Activated naive CD4-positive, alpha-beta T cell treated with anti-CD3 and anti-CD28 coated beads, Interleukin-2, amount 50 U/mL, for 24 hours (primary cell): ENCODE data around the gene STX11.
A peak's percentile ranks its signal among the peaks of the same experiment; 100 is the strongest.

ENCODE experiments used
- H3K27ac Mint-ChIP-seq: one replicate; pipeline ENCODE4 v1.8.0; 2021; ENCODE audit warnings: mild to moderate bottlenecking, mixed read lengths
- H3K27me3 Mint-ChIP-seq: one replicate; pipeline ENCODE4 v1.8.0; 2021; ENCODE audit warnings: mixed read lengths
- H3K36me3 Mint-ChIP-seq: one replicate; pipeline ENCODE4 v1.8.0; 2021; ENCODE audit warnings: mixed read lengths
- H3K4me1 Mint-ChIP-seq: one replicate; pipeline ENCODE4 v1.8.0; 2021; ENCODE audit warnings: mixed read lengths
- H3K4me3 Mint-ChIP-seq: one replicate; pipeline ENCODE4 v1.8.0; 2021; ENCODE audit warnings: mild to moderate bottlenecking, mixed read lengths
- H3K9me3 Mint-ChIP-seq: one replicate; pipeline ENCODE4 v1.8.0; 2021; ENCODE audit warnings: mixed read lengths

Gene STX11

DNA sequence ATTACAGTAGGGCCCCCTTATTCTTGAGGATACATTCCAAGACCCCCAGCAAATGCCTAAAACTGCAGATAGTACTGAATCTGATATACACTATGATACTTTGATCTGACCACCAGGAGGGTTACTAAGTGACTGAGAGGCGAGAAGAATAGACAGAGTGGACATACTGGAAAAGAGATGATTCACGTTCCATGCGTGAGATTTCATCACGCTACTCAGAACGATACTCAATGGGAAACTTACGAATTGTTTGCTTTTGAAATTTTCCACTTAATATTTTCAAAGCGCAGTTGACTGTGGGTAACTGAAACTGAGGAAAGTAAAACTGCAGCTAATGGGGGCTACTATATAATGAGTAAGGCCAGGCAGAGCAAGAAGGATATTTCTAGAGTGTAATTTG lies 60.8 kb downstream of the STX11 start:
- peaks cover 21% of the 10 kb centered on the region for H3K27me3 Mint-ChIP-seq
- peaks cover 6% of the 10 kb centered on the region for H3K9me3 Mint-ChIP-seq
- peaks cover 15% of the 10 kb centered on the region for H3K4me1 Mint-ChIP-seq
- H3K27ac Mint-ChIP-seq: no peak overlapping the region
- no peak overlapping the region for H3K4me3 Mint-ChIP-seq
- peaks cover 2% of the 10 kb centered on the region for H3K36me3 Mint-ChIP-seq

DNA sequence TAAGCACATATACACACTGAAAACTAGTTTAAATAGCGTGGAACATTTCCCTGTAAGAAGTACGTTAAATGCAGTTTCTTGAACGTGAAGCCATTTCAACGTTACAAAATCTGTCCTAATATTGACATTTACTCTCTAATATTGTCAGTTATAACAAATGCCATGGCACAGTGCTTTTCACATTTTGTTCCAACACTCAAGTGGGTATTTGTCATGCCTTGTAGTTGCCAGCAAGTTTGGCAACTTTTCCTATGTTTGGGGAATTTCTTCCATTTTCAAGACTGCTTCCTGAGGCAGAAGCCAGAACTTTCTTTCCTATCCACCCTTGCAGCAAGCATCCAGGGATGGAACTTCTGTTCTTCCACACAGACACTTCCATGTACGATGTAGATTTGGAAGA lies 63.0 kb downstream of the STX11 start:
- Mint-ChIP-seq H3K27ac (no peak overlapping the region), H3K36me3 (no peaks in the 10 kb centered on the region), H3K4me1 (peaks cover 36% of the 10 kb centered on the region), H3K27me3 (peaks cover 10% of the 10 kb centered on the region), H3K4me3 (no peak overlapping the region), H3K9me3 (no peaks in the 10 kb centered on the region)

DNA sequence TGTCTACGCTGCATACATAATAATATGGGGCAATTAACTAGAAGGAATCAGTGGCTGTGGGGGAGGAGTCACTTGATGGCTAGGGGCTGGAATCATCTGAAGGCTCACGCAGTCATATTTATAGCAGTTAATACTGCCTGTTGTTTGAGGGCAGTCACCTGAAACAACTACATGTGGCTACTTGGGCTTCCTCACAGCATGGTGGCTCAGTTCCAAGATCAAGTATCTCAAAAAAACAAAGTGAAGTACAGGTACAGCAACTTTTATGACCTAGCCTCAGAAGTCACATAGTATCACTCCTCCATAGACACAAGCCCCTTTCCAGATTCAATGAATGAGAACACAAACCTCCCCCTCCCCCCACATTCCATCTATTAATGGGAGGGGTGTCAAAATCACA lies 63.7 kb downstream of the STX11 start:
- Mint-ChIP-seq H3K4me3 (no peak overlapping the region), H3K4me1 (peaks cover 43% of the 10 kb centered on the region), H3K36me3 (no peaks in the 10 kb centered on the region), H3K9me3 (no peaks in the 10 kb centered on the region), H3K27ac (no peak overlapping the region), H3K27me3 (peaks cover 10% of the 10 kb centered on the region)

DNA sequence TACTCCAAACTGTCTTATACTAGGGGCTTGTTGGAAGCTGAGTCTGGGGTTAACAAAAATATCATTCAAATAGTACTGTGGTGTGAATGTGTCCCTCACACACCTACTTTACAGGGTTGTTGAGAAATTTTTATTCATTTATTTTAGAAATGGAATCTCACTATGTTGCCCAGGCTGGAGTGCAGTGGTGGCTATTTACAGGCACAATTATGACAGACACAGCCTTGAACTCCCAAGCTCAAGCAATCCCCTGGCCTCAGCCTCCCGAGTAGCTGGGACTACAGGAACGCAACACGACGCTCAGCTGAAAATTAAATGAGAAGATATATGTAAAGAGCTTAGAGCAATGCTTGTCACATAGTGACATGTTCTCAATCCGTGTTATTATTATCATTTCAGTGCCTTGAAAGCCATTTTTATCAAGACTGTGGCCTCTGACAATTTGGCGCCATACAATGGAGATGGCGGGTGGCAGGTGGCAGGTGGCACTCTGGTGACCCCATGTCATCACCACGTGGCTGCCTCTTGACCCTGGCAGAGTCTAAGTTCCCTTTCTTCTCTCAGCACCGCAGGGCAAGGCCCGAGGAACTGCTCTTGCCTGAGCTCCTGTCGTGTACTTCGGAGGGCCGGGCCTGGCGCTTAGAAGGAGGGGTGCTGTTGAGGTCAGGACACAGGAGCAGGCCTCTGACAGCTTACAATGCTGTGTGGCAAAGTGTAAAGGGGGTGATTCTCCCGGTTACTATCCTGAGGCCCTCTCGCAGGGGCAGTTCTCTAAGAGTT lies 64.5 kb downstream of the STX11 start:
- H3K4me1 Mint-ChIP-seq: peaks cover 46% of the 10 kb centered on the region
- H3K9me3 Mint-ChIP-seq: no peaks in the 10 kb centered on the region
- H3K27ac Mint-ChIP-seq: peak overlapping the region; percentile 100
- H3K4me3 Mint-ChIP-seq: peak overlapping the region; percentile 95
- peaks cover 7% of the 10 kb centered on the region for H3K27me3 Mint-ChIP-seq
- H3K36me3 Mint-ChIP-seq: no peaks in the 10 kb centered on the region

DNA sequence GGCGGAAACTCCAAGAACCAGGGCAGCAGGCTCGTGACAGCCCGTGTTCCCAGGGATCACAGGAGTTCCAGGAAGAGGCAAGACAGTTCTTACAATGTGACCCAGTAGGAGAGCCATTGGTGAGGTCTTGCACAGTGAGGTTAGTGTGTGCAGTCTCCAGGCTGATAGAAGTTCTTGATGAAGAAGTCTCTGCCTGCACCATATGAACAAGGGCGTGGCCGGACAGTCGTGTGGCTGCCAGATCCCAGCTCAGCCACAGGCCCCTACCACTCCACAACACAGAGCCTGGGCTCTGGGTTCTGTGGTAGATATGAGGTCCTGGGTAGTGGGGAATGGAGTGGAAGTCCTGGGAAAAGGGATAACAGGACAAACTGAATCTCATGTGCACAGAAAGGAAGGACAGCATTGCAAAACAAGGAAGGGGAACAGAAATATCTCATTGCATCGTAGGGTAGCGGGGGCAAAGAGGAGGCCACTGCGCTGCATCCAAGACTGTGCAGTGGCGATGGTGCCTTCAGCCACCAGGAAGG lies 65.2 kb downstream of the STX11 start:
- peak overlapping the region; percentile 95 for H3K4me3 Mint-ChIP-seq
- no peaks in the 10 kb centered on the region for H3K9me3 Mint-ChIP-seq

DNA sequence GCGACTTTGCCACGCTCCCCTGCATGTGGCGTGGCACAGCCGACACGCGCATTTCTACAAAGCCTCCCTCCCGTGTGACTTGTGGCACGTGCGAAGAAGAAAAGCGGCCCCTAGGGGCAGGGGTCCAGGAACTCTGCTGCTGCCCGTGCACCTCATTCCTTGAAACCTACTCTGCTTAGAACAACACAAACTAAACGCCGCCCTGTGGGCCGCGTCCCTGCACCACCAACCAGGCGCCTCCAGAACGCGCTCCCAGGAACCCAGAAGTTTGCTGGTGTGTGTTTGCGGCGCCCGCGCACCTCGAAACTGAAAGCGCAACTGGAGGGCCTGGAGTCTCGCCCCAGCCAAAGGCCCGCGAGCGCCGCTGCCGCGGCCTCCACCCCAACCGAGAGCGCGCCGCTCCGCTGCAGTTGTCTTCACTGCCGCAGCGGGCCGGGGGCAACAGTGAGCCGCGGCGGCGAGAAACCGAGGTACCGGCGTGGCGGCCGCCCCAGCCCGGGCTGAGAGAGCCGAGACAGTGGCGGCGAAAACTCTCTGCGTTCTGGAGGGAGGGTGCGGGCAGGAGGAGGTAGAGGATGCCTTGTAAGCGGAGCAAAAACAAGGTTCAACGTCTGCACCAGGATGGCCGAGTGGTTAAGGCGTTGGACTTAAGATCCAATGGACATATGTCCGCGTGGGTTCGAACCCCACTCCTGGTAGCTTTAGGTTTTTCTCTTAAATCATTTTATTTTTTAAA lies 65.8 kb downstream of the STX11 start:
- H3K4me1 Mint-ChIP-seq: peaks cover 46% of the 10 kb centered on the region
- H3K27ac Mint-ChIP-seq: peak overlapping the region; percentile 100
- H3K36me3 Mint-ChIP-seq: no peaks in the 10 kb centered on the region
- H3K9me3 Mint-ChIP-seq: no peaks in the 10 kb centered on the region
- H3K4me3 Mint-ChIP-seq: peak overlapping the region; percentile 95
- peaks cover 1% of the 10 kb centered on the region for H3K27me3 Mint-ChIP-seq

More for the DNA sequence above, 65.2 kb downstream of the STX11 start:
- Mint-ChIP-seq H3K36me3 (no peaks in the 10 kb centered on the region), H3K4me1 (peaks cover 46% of the 10 kb centered on the region), H3K27me3 (peaks cover 3% of the 10 kb centered on the region), H3K27ac (peak overlapping the region; percentile 100)

DNA sequence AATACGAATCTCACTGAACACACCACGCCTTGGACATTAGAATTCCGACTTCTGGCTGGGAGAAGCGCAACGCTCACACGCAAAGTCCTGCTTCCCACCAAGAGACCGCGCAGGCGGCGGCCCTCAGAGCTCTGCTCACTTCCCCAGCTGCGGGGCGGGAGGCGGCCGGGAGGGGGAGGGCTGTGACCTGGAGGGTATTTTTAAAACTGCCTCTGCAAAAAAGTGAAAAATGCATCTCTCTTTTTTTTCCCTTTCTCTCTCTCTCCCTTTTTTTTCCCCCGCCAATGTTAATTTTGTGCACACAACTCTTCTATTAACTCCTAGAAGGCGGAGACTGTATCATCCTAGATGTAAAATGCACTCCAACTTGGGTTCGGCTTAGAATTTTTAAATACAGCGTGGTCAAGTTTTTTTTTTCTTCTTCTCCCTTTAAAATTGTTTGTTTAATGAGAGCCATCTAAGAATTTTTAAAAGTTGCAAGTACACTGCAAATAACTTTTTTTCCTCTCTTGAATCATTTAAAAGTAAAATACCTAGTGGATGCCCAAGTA lies 66.4 kb downstream of the STX11 start:
- H3K4me1 Mint-ChIP-seq: peaks cover 46% of the 10 kb centered on the region
- H3K27me3 Mint-ChIP-seq: peaks cover 1% of the 10 kb centered on the region
- peak overlapping the region; percentile 100 for H3K27ac Mint-ChIP-seq
- H3K4me3 Mint-ChIP-seq: peak overlapping the region; percentile 95
- no peaks in the 10 kb centered on the region for H3K36me3 Mint-ChIP-seq
- no peaks in the 10 kb centered on the region for H3K9me3 Mint-ChIP-seq

DNA sequence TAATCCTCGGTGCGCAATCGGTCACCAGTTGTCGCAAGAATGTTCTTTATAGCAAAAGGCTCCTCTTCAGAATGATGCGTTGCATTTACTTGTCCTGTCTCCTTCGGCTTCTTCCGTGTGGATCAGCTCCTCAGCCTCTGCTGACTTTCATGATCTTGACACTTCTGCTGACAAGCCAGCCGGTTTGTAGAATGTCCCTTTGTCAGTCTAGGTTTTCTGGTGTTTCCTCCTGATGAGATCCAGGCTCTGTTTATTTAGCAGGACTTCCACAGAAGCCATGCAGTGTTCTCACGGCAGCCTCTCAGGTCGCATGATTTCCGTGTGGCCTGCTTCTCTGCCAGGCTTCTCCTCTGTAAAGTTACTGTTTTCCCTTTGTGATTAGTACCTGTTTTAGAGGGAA lies 66.9 kb downstream of the STX11 start:
- Mint-ChIP-seq H3K27ac (peak overlapping the region; percentile 100), H3K27me3 (peaks cover 1% of the 10 kb centered on the region), H3K4me3 (peak overlapping the region; percentile 95), H3K4me1 (peaks cover 46% of the 10 kb centered on the region), H3K36me3 (no peaks in the 10 kb centered on the region), H3K9me3 (no peaks in the 10 kb centered on the region)

DNA sequence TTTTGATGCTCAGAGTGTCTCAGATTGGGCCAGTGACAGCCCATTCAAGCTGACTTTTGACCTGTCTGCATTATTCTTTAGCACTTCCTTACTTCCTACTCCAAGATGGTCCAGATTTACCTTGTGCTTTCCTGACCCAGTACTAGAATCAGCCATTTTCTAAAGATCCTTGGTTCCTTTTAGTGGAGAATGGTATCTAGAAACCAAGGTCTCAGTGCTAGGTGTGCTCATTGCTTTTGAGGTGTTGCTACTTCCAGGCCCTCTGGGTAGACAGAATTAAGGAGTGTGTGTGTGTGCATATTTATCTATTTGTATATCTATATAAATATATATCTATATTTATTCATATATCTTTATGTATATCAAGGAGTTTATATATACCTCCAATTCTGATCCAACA lies 67.5 kb downstream of the STX11 start:
- H3K4me1 Mint-ChIP-seq: peaks cover 46% of the 10 kb centered on the region
- peak overlapping the region; percentile 12 for H3K4me3 Mint-ChIP-seq
- no peaks in the 10 kb centered on the region for H3K9me3 Mint-ChIP-seq
- H3K27ac Mint-ChIP-seq: peak overlapping the region; percentile 53
- peaks cover 1% of the 10 kb centered on the region for H3K27me3 Mint-ChIP-seq
- no peaks in the 10 kb centered on the region for H3K36me3 Mint-ChIP-seq

DNA sequence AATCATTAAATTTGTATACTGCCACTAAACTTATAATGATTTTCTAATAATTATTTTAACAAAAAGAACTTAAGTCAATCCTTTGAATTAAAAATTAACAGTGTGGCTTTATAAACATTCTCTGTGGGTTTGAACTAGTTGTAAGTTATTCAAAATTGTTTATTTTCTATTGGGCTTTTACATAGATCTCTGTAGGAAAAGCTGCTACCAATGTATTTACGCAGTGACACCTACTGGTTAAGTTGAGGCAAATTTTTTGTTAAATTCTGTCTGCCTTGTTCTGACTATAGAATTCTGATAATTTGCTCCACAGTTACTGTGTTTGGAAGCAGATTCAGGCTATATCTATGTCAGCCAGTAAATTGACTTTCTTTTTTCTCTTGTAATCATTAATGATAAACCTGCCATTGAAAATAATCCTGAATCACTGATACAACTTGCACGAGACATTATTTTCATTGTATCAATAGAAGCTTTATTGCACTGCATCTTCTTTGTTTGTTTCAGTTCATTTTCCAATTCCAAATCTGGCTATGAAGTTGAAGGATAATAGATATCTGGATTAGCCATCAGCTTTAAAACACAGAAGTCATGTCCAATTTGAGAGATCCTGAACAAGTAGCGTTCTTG lies 68.9 kb downstream of the STX11 start:
- no peaks in the 10 kb centered on the region for H3K9me3 Mint-ChIP-seq
- no peaks in the 10 kb centered on the region for H3K36me3 Mint-ChIP-seq
- peak overlapping the region; percentile 38 for H3K27ac Mint-ChIP-seq
- peaks cover 46% of the 10 kb centered on the region for H3K4me1 Mint-ChIP-seq
- H3K4me3 Mint-ChIP-seq: no peak overlapping the region
- H3K27me3 Mint-ChIP-seq: peaks cover 1% of the 10 kb centered on the region

DNA sequence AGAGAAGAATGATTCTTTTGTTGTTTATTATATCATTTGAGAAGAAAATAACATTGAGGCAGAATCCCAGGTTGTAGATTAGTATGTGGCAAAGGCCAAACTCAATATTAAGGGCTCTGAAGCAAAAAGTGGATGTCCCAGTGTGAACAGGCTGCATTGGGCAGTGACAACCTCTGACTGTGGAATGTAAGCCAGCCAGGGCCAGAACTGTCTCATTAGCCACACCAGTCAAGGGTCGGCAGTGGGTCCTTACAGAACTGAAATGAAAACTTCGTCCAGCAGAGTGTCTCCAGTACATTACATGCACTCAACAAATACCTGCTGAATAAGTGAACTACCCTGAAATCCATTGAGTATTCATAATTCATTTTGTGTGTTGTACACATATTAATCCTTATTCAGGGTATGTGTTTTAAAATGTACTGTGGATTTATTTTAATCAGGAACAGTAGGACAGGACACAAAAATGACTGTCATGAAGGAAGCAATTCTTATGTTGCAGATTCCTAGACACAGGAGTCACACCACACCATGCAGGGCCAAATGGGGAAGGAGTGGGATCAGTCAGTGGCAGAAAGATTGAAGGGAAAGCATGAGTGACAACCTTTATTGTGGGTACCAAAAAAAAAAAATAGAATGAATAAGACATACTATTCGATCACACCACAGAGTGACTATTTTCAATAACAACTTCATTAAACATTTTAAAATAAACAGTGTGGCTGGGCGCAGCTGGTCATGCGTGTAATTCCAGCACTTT lies 69.9 kb downstream of the STX11 start:
- H3K27ac Mint-ChIP-seq: no peak overlapping the region
- no peak overlapping the region for H3K4me3 Mint-ChIP-seq
- H3K9me3 Mint-ChIP-seq: no peaks in the 10 kb centered on the region
- no peaks in the 10 kb centered on the region for H3K36me3 Mint-ChIP-seq
- peaks cover 45% of the 10 kb centered on the region for H3K4me1 Mint-ChIP-seq
- H3K27me3 Mint-ChIP-seq: peaks cover 1% of the 10 kb centered on the region

DNA sequence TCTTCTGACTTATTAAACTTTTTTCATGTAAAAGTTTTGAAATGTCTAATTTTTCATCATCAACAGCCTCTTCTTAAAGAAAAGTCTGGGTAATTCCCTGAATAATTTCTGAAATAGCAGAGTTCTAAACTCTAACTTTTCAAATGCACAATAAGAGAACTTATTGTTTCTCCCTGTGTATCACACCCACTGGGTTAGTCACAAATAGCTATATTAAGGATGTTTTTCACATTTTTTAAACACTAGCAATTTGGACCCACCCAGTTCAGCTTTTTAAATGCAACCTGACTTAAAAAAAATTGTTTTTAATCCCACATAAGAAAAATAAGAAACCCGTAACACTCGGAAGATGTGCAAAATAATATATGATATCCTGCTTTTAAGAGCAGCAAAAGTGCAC lies 73.4 kb downstream of the STX11 start:
- Mint-ChIP-seq H3K27me3 (no peaks in the 10 kb centered on the region), H3K9me3 (no peaks in the 10 kb centered on the region), H3K27ac (no peak overlapping the region), H3K4me3 (no peak overlapping the region), H3K36me3 (no peaks in the 10 kb centered on the region), H3K4me1 (peaks cover 17% of the 10 kb centered on the region)

DNA sequence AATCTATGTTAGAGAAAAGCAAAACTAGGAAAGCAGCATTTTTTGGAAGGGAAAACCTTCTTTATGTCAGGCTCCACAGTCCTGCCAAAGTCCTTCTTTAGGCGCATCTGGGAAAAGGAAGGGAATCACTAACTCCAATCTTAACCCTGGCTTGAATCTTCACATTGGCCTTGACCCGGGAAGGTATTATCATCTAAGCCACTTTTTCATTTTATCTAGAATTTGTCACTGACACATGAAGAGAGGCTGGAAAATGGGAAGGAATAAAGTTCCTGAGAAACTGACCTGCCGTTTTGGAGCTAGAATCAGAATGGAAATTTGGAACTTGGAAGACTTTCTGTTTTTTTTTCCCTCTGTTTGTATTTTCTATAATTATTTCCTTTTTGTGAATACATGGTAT lies 81.4 kb downstream of the STX11 start:
- no peaks in the 10 kb centered on the region for H3K4me1 Mint-ChIP-seq
- H3K9me3 Mint-ChIP-seq: no peaks in the 10 kb centered on the region
- H3K36me3 Mint-ChIP-seq: no peaks in the 10 kb centered on the region
- no peak overlapping the region for H3K27ac Mint-ChIP-seq
- H3K4me3 Mint-ChIP-seq: no peak overlapping the region
- no peaks in the 10 kb centered on the region for H3K27me3 Mint-ChIP-seq

DNA sequence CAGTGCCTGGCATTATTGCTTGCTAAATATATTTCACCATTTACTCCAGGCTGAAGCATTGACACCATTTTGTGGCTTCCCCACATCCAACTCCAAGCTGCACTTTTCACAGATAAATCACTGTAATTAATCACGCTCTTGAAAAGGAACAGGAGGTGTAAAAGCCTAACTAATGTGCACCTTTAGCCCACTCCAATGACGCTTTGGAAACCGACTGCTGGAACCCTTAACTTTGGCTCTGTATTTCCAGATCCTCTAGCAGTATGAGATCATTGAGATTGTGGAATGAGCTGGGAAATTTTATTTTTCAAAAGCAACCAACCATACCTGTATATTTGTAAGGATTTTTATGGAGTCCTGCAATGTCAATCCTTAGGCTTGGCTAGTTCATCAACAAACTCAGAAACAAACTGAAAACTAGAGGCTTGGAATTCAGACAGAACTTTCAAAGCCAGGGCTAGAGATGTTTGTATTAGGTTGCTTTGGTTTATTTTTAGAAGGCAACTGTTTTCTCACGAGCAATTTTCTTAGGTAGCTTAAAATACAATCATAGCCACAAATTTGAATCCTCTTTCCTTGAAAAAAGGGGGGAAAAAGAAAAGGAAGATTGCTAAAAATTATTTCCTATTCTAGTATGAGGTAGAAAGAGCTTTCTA lies 82.0 kb downstream of the STX11 start:
- no peak overlapping the region for H3K27ac Mint-ChIP-seq
- H3K4me1 Mint-ChIP-seq: no peaks in the 10 kb centered on the region
- H3K27me3 Mint-ChIP-seq: no peaks in the 10 kb centered on the region
- no peaks in the 10 kb centered on the region for H3K36me3 Mint-ChIP-seq
- no peak overlapping the region for H3K4me3 Mint-ChIP-seq
- no peaks in the 10 kb centered on the region for H3K9me3 Mint-ChIP-seq

DNA sequence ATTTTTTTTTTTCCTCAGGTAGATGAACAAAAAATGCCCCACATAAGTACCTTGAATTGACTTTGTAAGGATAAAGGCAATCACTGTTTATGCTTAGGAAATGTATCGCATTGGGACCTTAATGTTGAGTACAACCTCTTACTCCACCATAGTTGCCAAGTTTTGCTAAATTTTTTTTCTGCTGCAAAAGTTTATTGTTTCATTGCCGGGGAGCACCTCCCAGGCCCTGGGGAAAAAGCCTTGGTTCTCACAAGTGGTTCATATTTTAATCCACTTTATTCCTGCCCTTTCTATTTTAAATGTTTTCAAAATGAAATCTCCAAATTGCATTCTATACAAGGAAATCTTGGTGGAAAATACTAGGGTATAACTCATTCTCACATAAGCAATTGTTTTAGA lies 82.5 kb downstream of the STX11 start:
- no peak overlapping the region for H3K27ac Mint-ChIP-seq
- H3K36me3 Mint-ChIP-seq: no peaks in the 10 kb centered on the region
- no peaks in the 10 kb centered on the region for H3K9me3 Mint-ChIP-seq
- no peaks in the 10 kb centered on the region for H3K4me1 Mint-ChIP-seq
- no peaks in the 10 kb centered on the region for H3K27me3 Mint-ChIP-seq
- H3K4me3 Mint-ChIP-seq: no peak overlapping the region
